Subcutaneous adipose tissue (tissue), 4 donors: ENCODE data around the gene WFDC12. TPM values are rescaled to one million over a fixed set of nuclear protein-coding genes. Genes with fewer than 3 reads are reported as not detected.

Experiments
- CTCF ChIP-seq: fragments of 450-650 bp; IDR thresholded peaks from one replicate; pipeline ENCODE4 v1.5.1; 2016; ENCODE audit warnings: low read depth, mild to moderate bottlenecking, control low read depth, antibody characterized with exemption, moderate library complexity
- total RNA-seq, 4 donors: library from RNA; depleted of rRNA; stranded (reverse); fragments of >200 nt; gene quantifications; one replicate each; pipeline ENCODE4 v1.1.0, GENCODE V29; 2016

WFDC12 gene
- total RNA-seq, 4 donors from 2014 or later: not detected

DNA sequence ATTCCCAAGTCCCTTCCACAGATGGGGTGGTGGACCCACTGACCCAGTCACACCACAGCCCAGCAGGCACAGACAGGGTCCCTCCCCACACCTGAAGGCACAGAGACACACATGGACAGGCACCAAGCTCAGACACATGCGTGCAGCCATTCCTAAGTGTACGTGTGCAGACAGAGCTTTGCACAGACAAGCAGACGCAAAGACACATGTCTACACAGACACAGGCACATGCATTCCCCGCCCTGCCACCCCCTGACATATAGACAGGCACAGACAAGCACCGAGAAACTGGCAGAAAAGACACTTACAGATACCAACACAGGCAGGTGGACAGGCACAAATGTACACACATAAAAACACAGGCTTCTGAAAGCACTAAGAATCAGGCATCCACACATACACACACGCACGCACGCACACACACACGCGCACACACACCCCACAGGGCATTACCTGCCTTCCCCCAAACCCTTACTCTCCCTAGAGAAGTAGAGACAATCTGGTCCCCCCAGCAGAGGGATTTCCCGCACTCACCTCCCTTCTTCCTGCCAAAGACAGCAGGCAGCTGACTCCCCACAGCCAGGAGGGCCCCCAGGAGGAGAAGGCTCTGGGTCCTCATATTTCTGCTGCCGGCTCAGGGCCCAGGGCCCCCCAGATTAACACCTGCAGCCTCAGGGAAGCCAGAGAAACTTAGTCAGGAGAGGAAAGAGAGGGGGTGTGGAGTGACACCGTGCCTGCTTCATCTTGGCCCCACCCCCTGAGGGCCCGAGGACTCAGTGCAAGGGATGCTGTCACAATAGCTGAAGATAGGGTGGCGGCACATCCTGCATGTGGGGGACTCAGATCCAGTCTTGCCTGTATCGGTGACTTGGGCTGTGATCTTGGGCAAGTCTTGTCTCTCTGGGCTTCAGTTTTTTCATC is 9.5 kb downstream of the WFDC12 start, which contains the start of gene WFDC5:
WFDC5 (minus strand) TSS at position 710 of the 921 bp plus-strand sequence; CDS start at position 619, 91 bp downstream.
- TF ChIP-seq CTCF: no peak

GRCh38 chr20:45113865-45114264 is 10.4 kb downstream of the WFDC12 start:
- TF ChIP-seq CTCF: no peak

DNA sequence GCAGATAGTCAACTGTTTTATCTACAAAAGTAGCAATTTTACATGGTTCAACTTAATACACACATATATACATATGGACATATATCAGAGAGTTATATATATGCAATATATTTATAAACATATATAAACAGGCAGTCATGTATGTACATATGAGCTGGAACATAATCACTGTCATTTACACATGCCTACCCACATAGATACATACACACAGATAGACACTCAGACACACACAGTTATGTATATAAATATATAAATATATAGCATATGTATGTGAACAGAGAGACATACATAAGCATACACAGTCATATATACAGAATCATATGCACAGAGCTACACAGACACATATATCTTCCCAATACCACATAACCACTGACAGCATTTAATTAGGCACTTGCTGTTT is 11.5 kb downstream of the WFDC12 start:
- TF ChIP-seq CTCF: no peak

GRCh38 chr20:45111799-45112471 is 12.3 kb downstream of the WFDC12 start:
- no peak for TF ChIP-seq CTCF

DNA sequence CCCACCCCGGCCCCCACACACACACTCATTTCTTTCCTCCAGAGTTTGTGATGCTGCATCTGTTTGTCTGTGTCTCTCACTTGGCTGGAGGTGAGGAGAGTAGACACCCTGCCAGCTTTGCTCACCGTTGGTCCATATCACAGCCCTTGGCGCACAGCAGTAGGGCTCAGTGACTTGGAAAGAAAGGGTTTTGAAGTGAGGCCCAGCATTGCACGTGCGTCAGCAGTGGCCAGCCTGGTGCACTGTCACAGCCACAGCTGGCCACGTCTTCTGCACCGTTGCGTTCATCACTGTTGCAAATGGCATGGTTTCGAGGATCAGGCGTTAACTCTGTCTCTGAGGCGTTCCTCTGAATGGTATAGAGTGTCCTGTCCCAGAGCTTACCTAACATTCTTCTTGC is 13.0 kb downstream of the WFDC12 start:
- TF ChIP-seq CTCF: no peak

DNA sequence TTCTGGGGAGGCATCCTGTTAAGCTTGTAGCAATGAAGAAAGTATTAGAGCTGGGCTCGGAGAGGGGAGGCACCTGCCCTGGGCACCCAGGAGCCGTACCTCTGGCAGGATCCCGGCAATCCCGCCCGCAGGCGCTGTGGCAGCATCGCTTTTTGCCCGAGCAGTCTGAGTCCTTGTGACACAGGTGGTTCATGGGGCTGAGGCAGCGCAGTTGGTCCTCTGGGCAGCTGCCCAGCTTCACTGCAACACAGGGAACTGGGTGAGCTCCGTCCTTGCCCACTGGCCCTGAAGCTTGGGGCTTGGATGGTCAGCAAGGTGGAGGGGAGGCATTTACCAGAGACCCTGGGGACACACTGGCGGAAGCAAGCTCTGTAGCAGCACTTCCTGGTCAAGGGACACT is 14.0 kb downstream of the WFDC12 start:
- no peak for TF ChIP-seq CTCF

GRCh38 chr20:45109634-45110033 is 14.6 kb downstream of the WFDC12 start:
- no peak for TF ChIP-seq CTCF
